ENCODE data around the gene SLC7A6OS. TPM values are rescaled to one million over a fixed set of nuclear protein-coding genes. Genes with fewer than 3 reads are reported as not detected.

SLC7A6OS gene
- total and polyA plus RNA-seq, 10 of the 15 experiments (the other 5 are each of a cell fraction or from before 2014, with no cell fraction given): 2.9 to 27.4 (median 16.9) TPM

DNA sequence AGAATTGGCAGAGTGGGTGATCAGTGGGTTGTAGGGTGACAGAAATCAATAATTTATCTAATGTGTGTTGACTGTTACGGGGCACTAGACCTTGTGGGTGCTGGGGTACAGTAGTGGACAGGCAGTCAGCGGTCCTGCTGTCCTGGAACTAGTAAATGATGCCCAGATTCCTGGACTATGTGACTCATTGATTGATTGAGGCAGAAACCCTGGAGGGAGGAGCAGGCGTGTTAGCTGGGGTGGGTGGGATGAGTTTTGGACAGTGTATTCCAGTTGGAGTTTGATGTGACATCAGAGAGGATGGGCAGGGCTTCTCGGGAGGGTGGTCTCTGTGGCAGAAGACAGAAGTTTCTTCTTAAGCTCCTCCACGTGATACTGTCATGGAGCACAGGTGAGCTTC, 24.4 kb upstream of the SLC7A6OS start (continued):
- TF ChIP-seq STAT3 (IDR thresholded peaks at IDR 0.05; ENCODE audit: low read depth, low read length) (no peak), BACH1 (IDR thresholded peaks at IDR 0.05; ENCODE audit: borderline replicate concordance) (no peak), STAT1 (conservative IDR thresholded peaks at IDR 0.05) (no peak), KDM1A (IDR thresholded peaks at IDR 0.05; ENCODE audit: borderline replicate concordance) (no peak), NR2C1 (IDR thresholded peaks at IDR 0.05) (no peak), FOS (IDR thresholded peaks at IDR 0.05; ENCODE audit: borderline replicate concordance, extremely low read depth, insufficient read length) (no peak), GATAD2B (conservative IDR thresholded peaks at IDR 0.05; ENCODE audit: low read depth) (no peak)
- TF ChIP-seq, protein P1, sequence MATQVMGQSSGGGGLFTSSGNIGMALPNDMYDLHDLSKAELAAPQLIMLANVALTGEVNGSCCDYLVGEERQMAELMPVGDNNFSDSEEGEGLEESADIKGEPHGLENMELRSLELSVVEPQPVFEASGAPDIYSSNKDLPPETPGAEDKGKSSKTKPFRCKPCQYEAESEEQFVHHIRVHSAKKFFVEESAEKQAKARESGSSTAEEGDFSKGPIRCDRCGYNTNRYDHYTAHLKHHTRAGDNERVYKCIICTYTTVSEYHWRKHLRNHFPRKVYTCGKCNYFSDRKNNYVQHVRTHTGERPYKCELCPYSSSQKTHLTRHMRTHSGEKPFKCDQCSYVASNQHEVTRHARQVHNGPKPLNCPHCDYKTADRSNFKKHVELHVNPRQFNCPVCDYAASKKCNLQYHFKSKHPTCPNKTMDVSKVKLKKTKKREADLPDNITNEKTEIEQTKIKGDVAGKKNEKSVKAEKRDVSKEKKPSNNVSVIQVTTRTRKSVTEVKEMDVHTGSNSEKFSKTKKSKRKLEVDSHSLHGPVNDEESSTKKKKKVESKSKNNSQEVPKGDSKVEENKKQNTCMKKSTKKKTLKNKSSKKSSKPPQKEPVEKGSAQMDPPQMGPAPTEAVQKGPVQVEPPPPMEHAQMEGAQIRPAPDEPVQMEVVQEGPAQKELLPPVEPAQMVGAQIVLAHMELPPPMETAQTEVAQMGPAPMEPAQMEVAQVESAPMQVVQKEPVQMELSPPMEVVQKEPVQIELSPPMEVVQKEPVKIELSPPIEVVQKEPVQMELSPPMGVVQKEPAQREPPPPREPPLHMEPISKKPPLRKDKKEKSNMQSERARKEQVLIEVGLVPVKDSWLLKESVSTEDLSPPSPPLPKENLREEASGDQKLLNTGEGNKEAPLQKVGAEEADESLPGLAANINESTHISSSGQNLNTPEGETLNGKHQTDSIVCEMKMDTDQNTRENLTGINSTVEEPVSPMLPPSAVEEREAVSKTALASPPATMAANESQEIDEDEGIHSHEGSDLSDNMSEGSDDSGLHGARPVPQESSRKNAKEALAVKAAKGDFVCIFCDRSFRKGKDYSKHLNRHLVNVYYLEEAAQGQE (IDR thresholded peaks at IDR 0.05; ENCODE audit: low read depth, low read length): no peak
- TF ChIP-seq, protein P2, sequence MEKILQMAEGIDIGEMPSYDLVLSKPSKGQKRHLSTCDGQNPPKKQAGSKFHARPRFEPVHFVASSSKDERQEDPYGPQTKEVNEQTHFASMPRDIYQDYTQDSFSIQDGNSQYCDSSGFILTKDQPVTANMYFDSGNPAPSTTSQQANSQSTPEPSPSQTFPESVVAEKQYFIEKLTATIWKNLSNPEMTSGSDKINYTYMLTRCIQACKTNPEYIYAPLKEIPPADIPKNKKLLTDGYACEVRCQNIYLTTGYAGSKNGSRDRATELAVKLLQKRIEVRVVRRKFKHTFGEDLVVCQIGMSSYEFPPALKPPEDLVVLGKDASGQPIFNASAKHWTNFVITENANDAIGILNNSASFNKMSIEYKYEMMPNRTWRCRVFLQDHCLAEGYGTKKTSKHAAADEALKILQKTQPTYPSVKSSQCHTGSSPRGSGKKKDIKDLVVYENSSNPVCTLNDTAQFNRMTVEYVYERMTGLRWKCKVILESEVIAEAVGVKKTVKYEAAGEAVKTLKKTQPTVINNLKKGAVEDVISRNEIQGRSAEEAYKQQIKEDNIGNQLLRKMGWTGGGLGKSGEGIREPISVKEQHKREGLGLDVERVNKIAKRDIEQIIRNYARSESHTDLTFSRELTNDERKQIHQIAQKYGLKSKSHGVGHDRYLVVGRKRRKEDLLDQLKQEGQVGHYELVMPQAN (conservative IDR thresholded peaks at IDR 0.05): no peak
